ENCODE results near the gene C2CD2.
A peak's percentile ranks its signal among the peaks of the same experiment; 100 is the strongest.

The C2CD2 gene

GRCh38 chr21:41901099-41901498, 52.7 kb downstream of the C2CD2 start:
- H2AFZ ChIP-seq (ENCODE audit: low read depth, low read length): peak overlapping the region; percentile 56; the same call in 1 of the 2 replicates
- H3K9me3 ChIP-seq (ENCODE audit: insufficient read depth, low read length): no peaks in the 10 kb centered on the region
- peak overlapping the region; percentile 67 for H3K4me3 ChIP-seq (ENCODE audit: low read length)
- no peaks in the 10 kb centered on the region for H3K27me3 ChIP-seq (ENCODE audit: low read depth, low read length)
- H3K9ac ChIP-seq (ENCODE audit: low read length): no peak overlapping the region
- no peaks in the 10 kb centered on the region for H3K36me3 ChIP-seq (replicated peaks; ENCODE audit: low read depth, low read length)
- H3K4me2 ChIP-seq (ENCODE audit: low read length): peak overlapping the region; percentile 70
- TF ChIP-seq EZH2phosphoT487 (IDR thresholded peaks at IDR 0.05; ENCODE audit: low read depth) (no peak), CTCF (IDR thresholded peaks at IDR 0.05; ENCODE audit: low read depth, low read length) (no peak)
- H3K79me2 ChIP-seq (ENCODE audit: low read length): no peaks in the 10 kb centered on the region
- H3K27ac ChIP-seq (ENCODE audit: low read length): no peak overlapping the region
- peaks cover 11% of the 10 kb centered on the region for H3K4me1 ChIP-seq (ENCODE audit: low read length)
- H4K20me1 ChIP-seq (ENCODE audit: insufficient read depth, low read length): no peaks in the 10 kb centered on the region

- no peaks in the 10 kb centered on the region for H3K9me3 ChIP-seq (ENCODE audit: insufficient read depth, low read length)
- no peak overlapping the region for H3K4me3 ChIP-seq (ENCODE audit: low read length)
- H3K27me3 ChIP-seq (ENCODE audit: low read depth, low read length): no peaks in the 10 kb centered on the region
- no peaks in the 10 kb centered on the region for H3K36me3 ChIP-seq (replicated peaks; ENCODE audit: low read depth, low read length)
- no peak overlapping the region for H3K9ac ChIP-seq (ENCODE audit: low read length)
- TF ChIP-seq CTCF (IDR thresholded peaks at IDR 0.05; ENCODE audit: low read depth, low read length) (no peak), EZH2phosphoT487 (IDR thresholded peaks at IDR 0.05; ENCODE audit: low read depth) (no peak)
- no peaks in the 10 kb centered on the region for H4K20me1 ChIP-seq (ENCODE audit: insufficient read depth, low read length)
- H3K4me2 ChIP-seq (ENCODE audit: low read length): no peak overlapping the region
- no peaks in the 10 kb centered on the region for H3K79me2 ChIP-seq (ENCODE audit: low read length)
- H2AFZ ChIP-seq (ENCODE audit: low read depth, low read length): no peak overlapping the region
- no peak overlapping the region for H3K27ac ChIP-seq (ENCODE audit: low read length)
- peaks cover 11% of the 10 kb centered on the region for H3K4me1 ChIP-seq (ENCODE audit: low read length)
Observed at GRCh38 chr21:41900401-41900800, 53.4 kb downstream of the C2CD2 start.

- Histone ChIP-seq H4K20me1 (ENCODE audit: insufficient read depth, low read length) (no peaks in the 10 kb centered on the region), H3K4me1 (ENCODE audit: low read length) (peaks cover 17% of the 10 kb centered on the region), H3K4me3 (ENCODE audit: low read length) (no peak overlapping the region), H2AFZ (ENCODE audit: low read depth, low read length) (no peak overlapping the region), H3K9ac (ENCODE audit: low read length) (no peak overlapping the region), H3K4me2 (ENCODE audit: low read length) (no peak overlapping the region), H3K79me2 (ENCODE audit: low read length) (no peaks in the 10 kb centered on the region), H3K36me3 (replicated peaks; ENCODE audit: low read depth, low read length) (no peaks in the 10 kb centered on the region), H3K9me3 (ENCODE audit: insufficient read depth, low read length) (no peaks in the 10 kb centered on the region), H3K27ac (ENCODE audit: low read length) (no peak overlapping the region), H3K27me3 (ENCODE audit: low read depth, low read length) (no peaks in the 10 kb centered on the region)
- TF ChIP-seq EZH2phosphoT487 (IDR thresholded peaks at IDR 0.05; ENCODE audit: low read depth): no peak
- TF ChIP-seq CTCF (IDR thresholded peaks at IDR 0.05; ENCODE audit: low read depth, low read length): no peak
Observed at GRCh38 chr21:41899426-41900202, 54.2 kb downstream of the C2CD2 start.

- H3K4me3 ChIP-seq (ENCODE audit: low read length): no peak overlapping the region
- H3K4me2 ChIP-seq (ENCODE audit: low read length): no peak overlapping the region
- no peaks in the 10 kb centered on the region for H3K79me2 ChIP-seq (ENCODE audit: low read length)
- no peaks in the 10 kb centered on the region for H3K9me3 ChIP-seq (ENCODE audit: insufficient read depth, low read length)
- no peak overlapping the region for H3K9ac ChIP-seq (ENCODE audit: low read length)
- H4K20me1 ChIP-seq (ENCODE audit: insufficient read depth, low read length): no peaks in the 10 kb centered on the region
- H3K27me3 ChIP-seq (ENCODE audit: low read depth, low read length): no peaks in the 10 kb centered on the region
- peaks cover 17% of the 10 kb centered on the region for H3K4me1 ChIP-seq (ENCODE audit: low read length)
- TF ChIP-seq CTCF (IDR thresholded peaks at IDR 0.05; ENCODE audit: low read depth, low read length) (no peak), EZH2phosphoT487 (IDR thresholded peaks at IDR 0.05; ENCODE audit: low read depth) (no peak)
- H3K27ac ChIP-seq (ENCODE audit: low read length): no peak overlapping the region
- H2AFZ ChIP-seq (ENCODE audit: low read depth, low read length): no peak overlapping the region
- H3K36me3 ChIP-seq (replicated peaks; ENCODE audit: low read depth, low read length): no peaks in the 10 kb centered on the region
Observed at GRCh38 chr21:41898998-41899397, 54.8 kb downstream of the C2CD2 start.
